Measurements from ENCODE around the gene SPSB2. TPM values are rescaled to one million over a fixed set of nuclear protein-coding genes. Genes with fewer than 3 reads are reported as not detected.
A peak's percentile ranks its signal among the peaks of the same experiment; 100 is the strongest.

Gene SPSB2
- total RNA-seq, 4 donors from 2014 or later: 4.3 to 15.8 (median 7.9) TPM

DNA sequence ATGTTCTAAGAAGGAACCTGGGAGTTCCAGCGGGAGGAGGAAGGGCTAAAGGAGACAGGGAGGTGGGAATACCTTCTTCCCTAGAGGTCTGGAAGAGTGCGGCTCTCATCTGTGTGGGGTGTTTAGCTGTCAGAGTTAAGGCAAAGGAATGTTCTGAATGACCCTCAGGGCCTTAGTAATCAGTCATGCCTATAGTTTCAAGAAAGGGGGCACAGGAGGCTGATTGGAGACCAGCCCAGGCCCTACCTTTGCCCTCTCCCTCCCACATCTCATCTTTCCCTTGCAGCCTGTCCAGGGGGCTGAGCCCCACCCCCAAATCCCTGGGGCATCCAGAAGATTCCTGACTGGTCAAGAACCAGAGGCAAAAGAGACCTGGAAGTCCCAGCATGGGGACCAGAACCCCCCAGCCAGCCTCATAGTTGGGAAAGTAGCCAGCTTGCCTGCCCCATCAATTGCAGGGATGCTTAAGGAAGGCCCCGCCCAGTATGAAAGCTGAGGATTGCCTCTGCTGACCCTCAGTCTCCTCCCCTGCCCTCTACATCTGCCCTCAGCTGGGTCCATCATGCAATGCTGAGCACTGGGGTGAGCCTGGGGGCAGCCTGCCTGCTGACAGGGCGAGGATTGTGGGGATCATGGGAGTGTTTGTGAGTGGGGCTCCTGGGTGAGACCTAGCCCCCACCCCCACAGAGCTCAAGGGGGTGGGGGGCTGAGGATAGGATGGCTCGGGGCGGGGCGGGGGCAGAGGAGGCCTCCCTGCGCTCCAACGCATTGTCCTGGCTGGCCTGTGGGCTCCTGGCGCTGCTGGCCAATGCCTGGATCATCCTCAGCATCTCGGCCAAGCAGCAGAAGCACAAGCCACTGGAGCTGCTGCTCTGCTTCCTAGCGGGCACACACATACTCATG is 49.7 kb downstream of the SPSB2 start:
- peaks cover 10 to 52% (median 18%) of the 10 kb centered on the region in 3 donors for H3K4me1 ChIP-seq
- H3K4me3 ChIP-seq: no peak overlapping the region
- no peak for DNase-seq
- H3K27ac ChIP-seq: no peak overlapping the region
- no peaks in the 10 kb centered on the region for H3K36me3 ChIP-seq
- WGBS, 2 donors: 35 to 50% methylated on average over 3 to 4 of the region's 12 CpGs
- H3K9me3 ChIP-seq: no peaks in the 10 kb centered on the region
- TF ChIP-seq, protein P1, sequence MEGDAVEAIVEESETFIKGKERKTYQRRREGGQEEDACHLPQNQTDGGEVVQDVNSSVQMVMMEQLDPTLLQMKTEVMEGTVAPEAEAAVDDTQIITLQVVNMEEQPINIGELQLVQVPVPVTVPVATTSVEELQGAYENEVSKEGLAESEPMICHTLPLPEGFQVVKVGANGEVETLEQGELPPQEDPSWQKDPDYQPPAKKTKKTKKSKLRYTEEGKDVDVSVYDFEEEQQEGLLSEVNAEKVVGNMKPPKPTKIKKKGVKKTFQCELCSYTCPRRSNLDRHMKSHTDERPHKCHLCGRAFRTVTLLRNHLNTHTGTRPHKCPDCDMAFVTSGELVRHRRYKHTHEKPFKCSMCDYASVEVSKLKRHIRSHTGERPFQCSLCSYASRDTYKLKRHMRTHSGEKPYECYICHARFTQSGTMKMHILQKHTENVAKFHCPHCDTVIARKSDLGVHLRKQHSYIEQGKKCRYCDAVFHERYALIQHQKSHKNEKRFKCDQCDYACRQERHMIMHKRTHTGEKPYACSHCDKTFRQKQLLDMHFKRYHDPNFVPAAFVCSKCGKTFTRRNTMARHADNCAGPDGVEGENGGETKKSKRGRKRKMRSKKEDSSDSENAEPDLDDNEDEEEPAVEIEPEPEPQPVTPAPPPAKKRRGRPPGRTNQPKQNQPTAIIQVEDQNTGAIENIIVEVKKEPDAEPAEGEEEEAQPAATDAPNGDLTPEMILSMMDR (IDR thresholded peaks at IDR 0.05): no peak
- no peak for TF ChIP-seq POLR2A (IDR thresholded peaks at IDR 0.05)
- H3K27me3 ChIP-seq: peaks cover 0 to 83% (median 5%) of the 10 kb centered on the region in 4 donors
- intact Hi-C loops (cut with DNase I): no loop called here

DNA sequence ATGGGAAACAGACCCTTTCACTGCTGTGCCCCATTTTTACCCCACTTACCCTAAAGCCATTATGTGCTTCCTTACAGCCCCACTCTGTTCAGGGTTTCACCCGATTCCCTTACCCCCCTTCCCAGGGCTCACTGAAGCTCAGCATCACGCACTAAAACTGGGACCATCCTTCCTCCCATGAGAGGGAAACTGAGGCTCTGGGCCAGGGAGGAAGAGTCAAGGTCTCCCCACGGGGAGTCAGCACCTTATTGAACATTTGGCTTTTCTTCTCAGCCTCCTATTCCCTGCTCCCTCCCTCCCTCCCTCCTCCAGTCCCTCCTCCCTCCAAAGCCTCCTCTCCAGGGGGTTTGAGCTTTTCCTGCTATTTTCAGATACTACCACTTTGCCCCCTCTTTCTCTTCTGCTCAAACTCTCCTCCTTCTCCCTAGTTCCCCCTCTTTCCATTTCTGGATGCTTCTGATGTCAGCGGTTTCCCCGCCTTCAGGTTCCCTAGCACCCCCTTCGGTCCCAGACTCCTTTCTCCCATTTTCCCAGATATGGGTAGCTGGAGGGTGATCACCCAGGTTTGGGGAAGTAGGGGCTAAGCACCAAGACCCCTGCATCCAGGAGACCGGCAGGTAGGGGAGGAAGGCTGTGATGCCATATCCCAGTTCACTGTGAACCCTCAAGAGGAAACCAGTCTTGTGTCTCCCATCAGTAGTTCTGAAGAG is 50.5 kb downstream of the SPSB2 start:
- intact Hi-C loops (cut with DNase I): no loop called here
- TF ChIP-seq, protein P1 (IDR thresholded peaks at IDR 0.05): no peak
- no peak for TF ChIP-seq POLR2A (IDR thresholded peaks at IDR 0.05)
- peaks cover 0 to 76% (median 5%) of the 10 kb centered on the region in 4 donors for H3K27me3 ChIP-seq
- no peak for DNase-seq
- 48 to 50% methylated on average over 4 to 7 of the region's 7 CpGs for WGBS, 2 donors
- no peaks in the 10 kb centered on the region for H3K36me3 ChIP-seq
- no peaks in the 10 kb centered on the region for H3K9me3 ChIP-seq
- peak overlapping the region in 1 of 4 donors; percentile 59 for H3K4me3 ChIP-seq
- peaks cover 10 to 43% (median 17%) of the 10 kb centered on the region in 3 donors for H3K4me1 ChIP-seq
- no peak overlapping the region for H3K27ac ChIP-seq

DNA sequence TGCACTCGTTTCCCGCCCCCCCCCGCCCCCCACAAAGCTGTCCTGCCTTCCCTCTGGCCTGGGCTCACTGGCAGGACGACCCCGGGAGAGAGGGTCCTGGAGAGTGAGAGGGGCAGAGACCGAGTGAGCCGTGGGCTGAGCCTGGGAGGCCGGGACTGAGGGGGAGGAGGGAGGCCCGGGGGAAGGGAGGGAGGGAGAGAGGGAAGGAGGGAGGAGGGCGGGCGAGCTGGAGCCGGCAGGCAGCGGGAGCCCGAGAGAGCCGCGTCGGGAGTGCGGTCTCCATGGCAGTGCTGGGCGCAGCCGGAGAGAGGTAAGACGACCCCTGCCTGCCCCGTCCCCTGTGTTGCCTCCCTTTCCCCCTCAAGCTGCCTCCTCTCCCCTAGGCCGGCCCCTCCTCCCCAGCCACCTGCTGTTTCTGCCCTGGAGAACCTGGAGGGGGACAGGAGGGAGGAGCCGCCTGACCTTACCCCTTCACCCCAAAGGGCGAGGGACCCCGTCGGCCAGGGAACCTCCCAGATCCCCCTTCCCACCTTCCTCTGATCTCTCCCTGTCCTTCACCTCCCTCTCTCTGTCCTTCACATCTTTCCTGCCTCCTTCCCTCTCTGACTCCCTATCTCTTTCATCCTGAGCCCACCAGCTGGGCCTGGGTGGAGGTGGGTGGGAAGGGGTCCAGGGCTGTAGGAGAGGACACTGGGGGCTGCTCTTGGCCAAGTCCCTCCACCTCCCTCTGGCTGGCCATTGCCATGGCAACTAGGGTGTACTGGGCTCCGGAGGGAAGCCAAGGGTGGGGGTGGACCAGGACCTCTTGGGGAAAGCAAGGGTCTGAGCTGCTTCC is 51.3 kb downstream of the SPSB2 start, which contains the start of gene GPR162:
GPR162 (plus strand) TSS at position 231 of the 835 bp plus-strand sequence. CDS start 2,078 bp downstream, outside the sequence.
- Histone ChIP-seq H3K4me1 (peaks cover 7 to 35% (median 10%) of the 10 kb centered on the region in 3 donors), H3K27me3 (peaks cover 0 to 69% (median 5%) of the 10 kb centered on the region in 4 donors), H3K36me3 (no peaks in the 10 kb centered on the region), H3K27ac (peak within 1 kb of the TSS; percentile 27 to 66 (median 51)), H3K4me3 (peak within 1 kb of the TSS; percentile 16 to 59 (median 41)), H3K9me3 (no peaks in the 10 kb centered on the region)
- WGBS, 2 donors: 2 to 7% methylated on average over 14 to 16 of the region's 28 CpGs
- no peak for DNase-seq
- TF ChIP-seq POLR2A (IDR thresholded peaks at IDR 0.05): no peak
- TF ChIP-seq, protein P1 (IDR thresholded peaks at IDR 0.05): no peak
- intact Hi-C loops (cut with DNase I): no loop called here

Other genes with a start within 250 kb of the SPSB2 start
- 10 to 100 TPM; 12.8 to 46.0 (median 17.4) TPM for gene LPAR5, start 237.3 kb downstream of the SPSB2 start, total RNA-seq
- gene ACRBP, start 225.9 kb downstream of the SPSB2 start, total RNA-seq: 1 to 10 TPM in 2 of 4 donors, under 1 TPM in 1, not detected in 1; 0.35 to 4.0 (median 3.2) TPM
- 10 to 100 TPM in 3 of 4 donors, 1 to 10 TPM in 1; 8.3 to 37.0 (median 26.9) TPM for gene ING4, start 210.2 kb downstream of the SPSB2 start, total RNA-seq
- gene ZNF384, start 183.9 kb downstream of the SPSB2 start, total RNA-seq: 10 to 100 TPM; 19.6 to 36.2 (median 26.8) TPM
- gene PIANP, start 172.5 kb downstream of the SPSB2 start, total RNA-seq: under 1 TPM in 2 of 4 donors, not detected in 2; 0.11 to 0.19 TPM
- 10 to 100 TPM; 39.6 to 57.5 (median 49.1) TPM for gene COPS7A, start 149.3 kb downstream of the SPSB2 start, total RNA-seq
- 100 to 1,000 TPM; 158 to 170 (median 162) TPM for gene MLF2, start 120.2 kb downstream of the SPSB2 start, total RNA-seq
- gene PTMS, start 106.9 kb downstream of the SPSB2 start, total RNA-seq: 100 to 1,000 TPM in 3 of 4 donors, 10 to 100 TPM in 1; 78.2 to 149 (median 123) TPM
- gene LAG3, start 100.8 kb downstream of the SPSB2 start, total RNA-seq: under 1 TPM in 3 of 4 donors, not detected in 1; 0.35 to 0.76 (median 0.50) TPM
- gene CD4, start 83.8 kb downstream of the SPSB2 start, total RNA-seq: 10 to 100 TPM in 1 of 4 donors, 1 to 10 TPM in 3; 1.2 to 11.8 (median 5.0) TPM
- gene GPR162, start 51.5 kb downstream of the SPSB2 start, total RNA-seq: 1 to 10 TPM in 3 of 4 donors, not detected in 1; 1.3 to 2.3 (median 1.5) TPM
- gene P3H3, start 44.9 kb downstream of the SPSB2 start, total RNA-seq: 1 to 10 TPM; 2.6 to 6.6 (median 4.4) TPM
- under 1 TPM in 1 of 4 donors, not detected in 3; 0.76 TPM for gene GNB3, start 32.4 kb downstream of the SPSB2 start, total RNA-seq
- 10 to 100 TPM in 3 of 4 donors, 1 to 10 TPM in 1; 5.9 to 20.0 (median 12.8) TPM for gene CDCA3, start 22.0 kb downstream of the SPSB2 start, total RNA-seq
- 10 to 100 TPM; 50.6 to 60.0 (median 54.0) TPM for gene USP5, start 21.2 kb downstream of the SPSB2 start, total RNA-seq
- gene TPI1, start 5.8 kb downstream of the SPSB2 start, total RNA-seq: 100 to 1,000 TPM; 547 to 938 (median 723) TPM
- 1 to 10 TPM; 2.3 to 5.9 (median 4.8) TPM for gene LRRC23, start 31.5 kb upstream of the SPSB2 start, total RNA-seq
- 1 to 10 TPM; 5.0 to 8.0 (median 5.5) TPM for gene ENO2, start 41.3 kb upstream of the SPSB2 start, total RNA-seq
- gene ATN1, start 54.7 kb upstream of the SPSB2 start, total RNA-seq: 10 to 100 TPM; 12.2 to 28.8 (median 22.2) TPM
- gene RNU7-1, start 70.5 kb upstream of the SPSB2 start, total RNA-seq: not detected
- 100 to 1,000 TPM; 110 to 377 (median 156) TPM for gene C12orf57, start 70.7 kb upstream of the SPSB2 start, total RNA-seq
- gene PTPN6, start 78.1 kb upstream of the SPSB2 start, total RNA-seq: 10 to 100 TPM; 11.0 to 29.7 (median 21.5) TPM
- gene PHB2, start 97.4 kb upstream of the SPSB2 start, total RNA-seq: 100 to 1,000 TPM; 127 to 259 (median 241) TPM
- gene EMG1, start 97.6 kb upstream of the SPSB2 start, total RNA-seq: 10 to 100 TPM; 16.1 to 39.5 (median 36.2) TPM
- gene LPCAT3, start 145.2 kb upstream of the SPSB2 start, total RNA-seq: 10 to 100 TPM; 27.5 to 46.3 (median 32.7) TPM
- 100 to 1,000 TPM in 2 of 4 donors, 10 to 100 TPM in 2; 25.2 to 375 (median 110) TPM for gene C1S, start 187.4 kb upstream of the SPSB2 start, total RNA-seq
- gene C1R, start 219.1 kb upstream of the SPSB2 start, total RNA-seq: 100 to 1,000 TPM in 2 of 4 donors, 10 to 100 TPM in 2; 22.8 to 297 (median 140) TPM
- gene C1RL, start 235.9 kb upstream of the SPSB2 start, total RNA-seq: 10 to 100 TPM; 13.0 to 53.2 (median 25.8) TPM

All from esophagus squamous epithelium (tissue), 5 donors.